Measurements from ENCODE around the gene TLE2. TPM values are rescaled to one million over a fixed set of nuclear protein-coding genes. Genes with fewer than 3 reads are reported as not detected.

The TLE2 gene
- total RNA-seq, 1 experiment from 2014 or later = 13.7 TPM

GRCh38 chr19:3031607-3031867 is 2.5 kb upstream of the TLE2 start:
- no peaks in the 10 kb centered on the region for H3K9me3 ChIP-seq (ENCODE audit: insufficient read depth, low read depth)
- POLR2A ChIA-PET (ENCODE audit: unreplicated experiment) = no interaction called here
- DNase-seq = no peak
- peaks cover 8% of the 10 kb centered on the region; the same call in 1 of the 2 replicates for H3K4me1 ChIP-seq (replicated peaks; ENCODE audit: insufficient read depth)
- CTCF ChIA-PET = no interaction called here
- H3K27ac ChIP-seq = no peak overlapping the region
- H3K79me2 ChIP-seq (ENCODE audit: low read depth) = no peaks in the 10 kb centered on the region
- intact Hi-C loops (cut with micrococcal nuclease; ENCODE audit: unreplicated experiment) = no loop called here
- peaks cover 7% of the 10 kb centered on the region; the same call in 1 of the 2 replicates for H3F3A ChIP-seq (ENCODE audit: insufficient read depth, low read depth)
- no peaks in the 10 kb centered on the region for H3K36me3 ChIP-seq (ENCODE audit: low read depth)
- no peak overlapping the region for H2AFZ ChIP-seq
- no peak overlapping the region for H3K4me3 ChIP-seq
- H3K27me3 ChIP-seq (ENCODE audit: insufficient read depth, low read depth) = no peaks in the 10 kb centered on the region
- no peaks in the 10 kb centered on the region for H4K20me1 ChIP-seq (ENCODE audit: insufficient read depth)
- TF ChIP-seq CTCF (conservative IDR thresholded peaks at IDR 0.05) (no peak), EZH2 (IDR thresholded peaks at IDR 0.05; ENCODE audit: low read depth) (no peak)
- no TSS peak for BruUV-seq (replicated peaks)
- H3K9me2 ChIP-seq (ENCODE audit: insufficient read depth) = no peaks in the 10 kb centered on the region
- H3K4me2 ChIP-seq = no peak overlapping the region

- Histone ChIP-seq H3K4me3 (peak overlapping the region; percentile 60), H3K4me2 (peak overlapping the region; percentile 84), H3K4me1 (replicated peaks; ENCODE audit: insufficient read depth) (no peaks in the 10 kb centered on the region), H3K27me3 (ENCODE audit: insufficient read depth, low read depth) (no peaks in the 10 kb centered on the region), H3K27ac (no peak overlapping the region), H4K20me1 (ENCODE audit: insufficient read depth) (no peaks in the 10 kb centered on the region), H3K36me3 (ENCODE audit: low read depth) (no peaks in the 10 kb centered on the region), H3K79me2 (ENCODE audit: low read depth) (no peaks in the 10 kb centered on the region), H3F3A (ENCODE audit: insufficient read depth, low read depth) (no peaks in the 10 kb centered on the region), H2AFZ (peak overlapping the region; percentile 71), H3K9me2 (ENCODE audit: insufficient read depth) (no peaks in the 10 kb centered on the region), H3K9me3 (ENCODE audit: insufficient read depth, low read depth) (no peaks in the 10 kb centered on the region)
- intact Hi-C loops (cut with micrococcal nuclease; ENCODE audit: unreplicated experiment) = no loop called here
- ChIA-PET CTCF (interaction anchor here (0.5 kb wide), 1 partner anchor 78 kb away, joined by 3 read pairs; no protein-coding TSS in a partner anchor), POLR2A (ENCODE audit: unreplicated experiment) (no interaction called here)
- BruUV-seq (replicated peaks) = no TSS peak
- TF ChIP-seq EZH2 (IDR thresholded peaks at IDR 0.05; ENCODE audit: low read depth) (no peak), CTCF (conservative IDR thresholded peaks at IDR 0.05) (no peak)
- peak; percentile 37 to 48 for DNase-seq
Measured at GRCh38 chr19:3028305-3029064, 595 bp downstream of the TLE2 start.

- H3K79me2 ChIP-seq (ENCODE audit: low read depth) = no peaks in the 10 kb centered on the region
- H3K9me3 ChIP-seq (ENCODE audit: insufficient read depth, low read depth) = no peaks in the 10 kb centered on the region
- H3K36me3 ChIP-seq (ENCODE audit: low read depth) = no peaks in the 10 kb centered on the region
- no peaks in the 10 kb centered on the region for H3K27me3 ChIP-seq (ENCODE audit: insufficient read depth, low read depth)
- no peak overlapping the region for H3K4me3 ChIP-seq
- BruUV-seq (replicated peaks) = no TSS peak
- no peak overlapping the region for H3K27ac ChIP-seq
- no peak overlapping the region for H2AFZ ChIP-seq
- POLR2A ChIA-PET (ENCODE audit: unreplicated experiment) = no interaction called here
- no peaks in the 10 kb centered on the region for H3K4me1 ChIP-seq (replicated peaks; ENCODE audit: insufficient read depth)
- DNase-seq = no peak
- TF ChIP-seq CTCF (conservative IDR thresholded peaks at IDR 0.05) (no peak), EZH2 (IDR thresholded peaks at IDR 0.05; ENCODE audit: low read depth) (no peak)
- H4K20me1 ChIP-seq (ENCODE audit: insufficient read depth) = no peaks in the 10 kb centered on the region
- CTCF ChIA-PET = no interaction called here
- intact Hi-C loops (cut with micrococcal nuclease; ENCODE audit: unreplicated experiment) = no loop called here
- H3K9me2 ChIP-seq (ENCODE audit: insufficient read depth) = no peaks in the 10 kb centered on the region
- peak overlapping the region; percentile 84 for H3K4me2 ChIP-seq
- no peaks in the 10 kb centered on the region for H3F3A ChIP-seq (ENCODE audit: insufficient read depth, low read depth)
Measured at GRCh38 chr19:3027981-3028304, 1.1 kb downstream of the TLE2 start.

Data from PC-9 (cell line).